D721Med (cell line): ENCODE measurements around the gene NDFIP2.

Experiments used
- DNase-seq: peaks from one replicate; pipeline ENCODE4 v3.0.0; 2011; ENCODE audit warnings: low spot score; ENCODE audit not compliant: insufficient read length
- FAIRE-seq: peaks from 2 replicates; lab custom pipeline; 2011; peaks lifted over from hg19 to GRCh38; lab: Jason Lieb, UNC
- TF ChIP-seq, protein P1 (sequence below): IDR thresholded peaks from 2 replicates; pipeline ENCODE4 v1.5.1; 2012; ENCODE audit warnings: mild to moderate bottlenecking, control low read depth; ENCODE audit not compliant: insufficient read depth; ENCODE audit errors: missing control alignments

Gene NDFIP2

DNA sequence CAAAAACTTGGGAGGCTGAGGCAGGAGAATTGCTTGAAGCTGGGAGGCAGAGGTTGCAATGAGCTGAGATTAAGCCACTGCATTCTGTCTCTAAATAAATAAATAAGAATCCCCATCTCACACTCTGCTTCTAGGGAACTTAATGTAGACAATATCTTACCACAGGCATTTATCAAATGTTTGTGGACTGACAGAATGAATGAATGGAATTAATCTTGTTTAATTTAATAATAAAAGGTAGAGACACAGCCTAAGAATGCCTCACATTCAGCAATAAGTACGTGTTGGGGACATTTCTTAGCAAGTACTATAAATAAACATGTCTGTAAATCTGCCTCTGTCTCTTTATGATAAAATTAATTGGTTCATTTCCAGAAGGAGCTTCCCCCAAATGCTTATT lies 38.7 kb upstream of the NDFIP2 start:
- TF ChIP-seq, protein P1, sequence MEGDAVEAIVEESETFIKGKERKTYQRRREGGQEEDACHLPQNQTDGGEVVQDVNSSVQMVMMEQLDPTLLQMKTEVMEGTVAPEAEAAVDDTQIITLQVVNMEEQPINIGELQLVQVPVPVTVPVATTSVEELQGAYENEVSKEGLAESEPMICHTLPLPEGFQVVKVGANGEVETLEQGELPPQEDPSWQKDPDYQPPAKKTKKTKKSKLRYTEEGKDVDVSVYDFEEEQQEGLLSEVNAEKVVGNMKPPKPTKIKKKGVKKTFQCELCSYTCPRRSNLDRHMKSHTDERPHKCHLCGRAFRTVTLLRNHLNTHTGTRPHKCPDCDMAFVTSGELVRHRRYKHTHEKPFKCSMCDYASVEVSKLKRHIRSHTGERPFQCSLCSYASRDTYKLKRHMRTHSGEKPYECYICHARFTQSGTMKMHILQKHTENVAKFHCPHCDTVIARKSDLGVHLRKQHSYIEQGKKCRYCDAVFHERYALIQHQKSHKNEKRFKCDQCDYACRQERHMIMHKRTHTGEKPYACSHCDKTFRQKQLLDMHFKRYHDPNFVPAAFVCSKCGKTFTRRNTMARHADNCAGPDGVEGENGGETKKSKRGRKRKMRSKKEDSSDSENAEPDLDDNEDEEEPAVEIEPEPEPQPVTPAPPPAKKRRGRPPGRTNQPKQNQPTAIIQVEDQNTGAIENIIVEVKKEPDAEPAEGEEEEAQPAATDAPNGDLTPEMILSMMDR, result no peak
- no peak for DNase-seq
- no peak for FAIRE-seq

- FAIRE-seq, result no peak
- no peak for DNase-seq
- TF ChIP-seq, protein P1, result no peak
Observed at GRCh38 chr13:79442706-79443105, 38.2 kb upstream of the NDFIP2 start.

DNA sequence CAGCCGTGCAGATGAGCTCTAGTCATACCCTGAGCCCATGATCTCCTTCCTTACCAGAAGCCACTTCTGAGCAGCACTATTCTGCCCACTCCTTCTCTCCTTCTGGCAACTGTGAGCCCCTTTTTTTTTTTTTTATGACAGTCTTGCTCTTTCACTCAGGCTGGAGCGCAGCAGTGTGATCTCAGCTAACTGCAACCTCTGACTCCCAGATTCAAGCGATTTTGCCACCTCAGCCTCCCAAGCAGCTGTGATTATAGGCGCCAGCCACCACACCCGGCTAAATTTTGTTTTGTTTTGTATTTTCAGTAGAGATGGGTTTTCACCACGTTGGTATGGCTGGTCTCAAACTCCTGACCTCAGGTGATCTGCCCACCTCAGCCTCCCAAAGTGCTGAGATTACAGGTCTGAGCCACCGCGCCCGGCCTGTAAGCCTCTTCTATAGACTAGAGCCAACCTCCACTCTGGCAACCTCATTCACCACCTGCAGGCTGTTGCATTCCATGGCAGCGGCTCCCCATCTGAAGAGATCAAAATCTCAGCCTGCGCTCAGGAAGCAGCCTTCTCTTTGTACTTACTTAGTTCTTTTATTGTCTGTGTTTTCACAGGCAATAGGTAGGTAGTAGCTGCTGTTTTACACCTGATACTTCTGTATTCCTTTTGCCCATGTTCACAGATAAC lies 34.8 kb upstream of the NDFIP2 start:
- DNase-seq (no peak), FAIRE-seq (no peak)
- TF ChIP-seq, protein P1, result no peak

DNA sequence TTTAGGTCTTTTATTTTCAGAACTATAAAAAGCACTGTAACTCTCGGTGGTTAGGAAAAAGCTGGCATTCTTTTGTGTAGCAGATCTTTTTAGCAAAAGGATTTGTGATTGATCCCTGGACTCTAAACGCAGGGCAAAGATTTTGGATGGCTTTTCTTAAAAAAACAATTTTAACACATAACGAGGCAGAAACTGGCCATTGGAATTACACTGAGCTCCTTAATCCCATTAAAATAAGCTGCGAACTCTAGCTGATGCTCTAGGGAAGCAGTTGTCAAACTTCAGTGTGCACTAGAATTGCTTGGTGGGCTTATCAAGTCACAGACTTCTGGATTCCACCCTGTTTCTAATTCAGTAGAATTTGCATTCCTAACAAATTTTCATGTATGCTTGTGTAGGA lies 33.8 kb upstream of the NDFIP2 start:
- FAIRE-seq (no peak), DNase-seq (no peak)
- TF ChIP-seq, protein P1, result no peak

- FAIRE-seq, result peak; percentile 97
- TF ChIP-seq, protein P1, result no peak
- DNase-seq, result no peak
Observed at GRCh38 chr13:79447741-79448140, 33.2 kb upstream of the NDFIP2 start.

DNA sequence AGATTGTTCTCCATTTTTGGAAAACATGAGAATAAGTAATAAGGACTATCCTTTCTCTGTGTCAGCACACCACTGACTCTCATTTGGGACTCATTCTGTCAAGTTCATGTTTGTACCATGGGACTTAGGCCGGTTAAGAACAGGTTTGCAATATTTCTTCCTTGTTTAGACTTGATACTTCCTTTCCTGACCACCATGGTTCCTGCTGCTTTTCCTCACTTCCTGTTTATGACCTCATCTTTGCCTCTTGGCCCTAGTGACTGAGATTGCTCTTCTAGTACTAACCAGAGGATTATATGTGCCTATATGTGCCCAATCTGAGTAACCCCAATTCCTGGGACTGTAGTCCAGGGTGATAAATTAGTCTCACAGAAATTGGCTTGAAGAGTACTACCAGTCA lies 32.5 kb upstream of the NDFIP2 start:
- FAIRE-seq (no peak), DNase-seq (no peak)

DNA sequence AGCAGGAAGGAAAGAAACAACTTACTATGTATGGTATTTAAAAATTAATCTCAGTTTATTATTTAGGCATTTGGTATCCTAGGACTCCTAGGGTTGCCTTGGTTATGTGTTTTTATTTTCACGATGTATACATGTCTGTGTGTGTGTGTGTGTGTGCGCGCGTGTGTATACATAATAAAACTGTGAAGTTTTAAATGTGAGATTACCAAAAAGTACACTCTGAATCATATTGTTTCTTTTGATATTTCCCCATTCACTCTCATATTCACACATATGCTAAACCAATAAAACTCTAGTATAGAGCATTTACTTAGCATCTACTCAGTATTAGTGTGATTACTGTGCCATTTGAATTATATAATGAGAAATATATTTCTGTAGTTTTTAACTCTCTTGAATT lies 30.8 kb upstream of the NDFIP2 start:
- no peak for DNase-seq
- TF ChIP-seq, protein P1, result no peak
- FAIRE-seq, result no peak

More for the DNA sequence above, 32.5 kb upstream of the NDFIP2 start:
- TF ChIP-seq, protein P1, result no peak
